Epithelial cell of prostate (primary cell): ENCODE measurements around the gene MAN1B1.
"Not testable (repeated sequence)": the region's sequence is repeated elsewhere in the genome, so short reads cannot be mapped to it uniquely, and the experiment has no call there.

Experiments used
- DNase-seq: peaks from one replicate; pipeline ENCODE4 v3.0.0-alpha.2; 2011; ENCODE audit warnings: low read depth, low spot score
- H3K27ac ChIP-seq: fragments of 450-650 bp; 2 replicates; pipeline ENCODE4 v1.5.1; 2017; ENCODE audit warnings: mild to moderate bottlenecking

The MAN1B1 gene

DNA sequence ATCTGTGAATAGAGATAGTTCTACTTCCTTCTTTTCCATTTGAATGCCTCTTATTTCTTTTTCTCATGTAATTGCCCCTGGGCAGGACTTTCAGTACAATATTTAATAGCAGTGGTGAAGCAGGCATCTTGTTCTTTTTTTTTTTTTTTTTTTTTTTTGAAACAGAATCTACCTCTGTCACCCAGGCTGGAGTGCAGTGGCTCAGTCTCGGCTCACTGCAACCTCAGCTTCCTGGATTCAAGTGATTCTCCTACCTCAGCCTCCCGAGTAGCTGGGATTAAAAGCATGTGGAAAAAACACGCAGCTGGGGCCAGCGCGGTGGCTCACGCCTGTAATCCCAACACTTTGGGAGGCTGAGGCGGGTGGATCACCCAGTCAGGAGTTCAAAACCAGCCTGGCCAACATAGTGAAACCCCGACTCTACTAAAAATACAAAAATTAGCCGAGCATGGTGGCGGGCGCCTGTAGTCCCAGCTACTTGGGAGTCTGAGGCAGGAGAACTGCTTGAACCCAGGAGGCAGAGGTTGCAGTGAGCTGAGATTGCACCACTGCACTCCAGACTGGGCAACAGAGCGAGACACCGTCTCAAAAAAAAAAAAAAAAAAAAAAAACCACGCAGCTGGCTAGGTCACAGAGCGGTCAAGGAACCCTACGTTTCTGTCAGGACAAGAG is 36.1 kb downstream of the MAN1B1 start:
- not testable (repeated sequence) for H3K27ac ChIP-seq

GRCh38 chr9:137123468-137123837 is 36.7 kb downstream of the MAN1B1 start:
- no peak for DNase-seq
- no peak overlapping the region for H3K27ac ChIP-seq

More for the DNA sequence above, 36.1 kb downstream of the MAN1B1 start:
- not testable (repeated sequence) for DNase-seq

DNA sequence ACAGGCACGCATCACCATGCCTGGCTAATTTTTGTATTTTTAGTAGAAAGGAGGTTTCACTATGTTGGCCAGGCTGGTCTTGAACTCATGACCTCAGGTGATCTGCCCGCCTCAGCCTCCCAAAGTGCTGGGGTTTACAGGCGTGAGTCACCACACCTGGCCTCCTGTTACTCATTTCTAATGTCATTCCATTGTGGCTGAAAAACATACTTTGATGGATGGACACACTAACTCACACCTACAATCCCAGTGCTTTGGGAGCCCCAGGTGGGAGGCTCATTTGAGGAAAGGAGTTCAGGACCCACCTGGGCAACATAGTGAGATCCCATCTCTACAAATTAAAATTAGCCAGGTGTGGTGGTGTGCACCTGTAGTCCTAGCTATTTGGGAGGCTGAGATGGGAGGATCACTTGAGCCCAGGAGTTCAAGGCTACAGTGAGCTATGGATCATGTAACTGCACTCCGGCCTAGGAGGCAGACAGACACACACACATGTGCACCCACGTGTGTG is 37.2 kb downstream of the MAN1B1 start:
- DNase-seq, H3K27ac ChIP-seq: not testable (repeated sequence)

- DNase-seq = no peak
- no peak overlapping the region for H3K27ac ChIP-seq
These were observed 40.0 kb downstream of the MAN1B1 start for GRCh38 chr9:137126786-137127185.

- H3K27ac ChIP-seq = no peak overlapping the region
- DNase-seq = no peak
These were observed 40.7 kb downstream of the MAN1B1 start for GRCh38 chr9:137127301-137128157.

DNA sequence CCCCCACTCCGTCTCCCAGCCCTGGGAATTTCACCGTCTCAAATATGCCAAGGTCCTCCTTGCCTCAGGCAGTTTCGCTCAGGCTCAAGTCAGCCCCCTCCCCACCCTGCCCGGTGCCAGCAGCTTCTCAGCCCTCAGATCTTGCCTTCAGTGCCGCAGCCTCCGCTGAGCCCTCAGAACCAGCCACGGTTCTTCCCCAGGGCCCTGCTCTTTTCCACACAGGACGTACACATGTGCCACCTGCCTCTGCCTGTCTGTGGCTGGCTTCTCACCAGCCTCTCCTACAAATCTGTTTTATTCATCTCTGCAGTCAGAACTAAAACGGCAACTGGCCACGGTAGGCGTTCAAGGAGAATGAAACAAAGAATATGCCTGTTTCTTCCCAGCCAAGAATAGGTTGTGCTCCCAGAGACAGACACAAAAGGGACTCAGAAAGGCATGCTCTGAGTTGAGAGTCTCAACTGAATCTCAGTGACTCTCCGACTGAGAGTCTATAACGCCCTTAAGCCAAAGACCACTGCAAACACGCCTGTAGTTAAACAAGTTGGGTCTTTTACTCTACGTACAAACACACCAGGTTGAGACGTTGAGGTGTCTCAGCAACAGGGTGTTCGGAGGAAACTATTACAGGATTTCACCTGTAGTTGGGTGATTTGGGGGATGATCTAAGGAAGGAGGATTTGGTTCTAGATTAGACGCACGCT is 41.5 kb downstream of the MAN1B1 start:
- H3K27ac ChIP-seq = peak overlapping the region; percentile 52
- DNase-seq = no peak

DNA sequence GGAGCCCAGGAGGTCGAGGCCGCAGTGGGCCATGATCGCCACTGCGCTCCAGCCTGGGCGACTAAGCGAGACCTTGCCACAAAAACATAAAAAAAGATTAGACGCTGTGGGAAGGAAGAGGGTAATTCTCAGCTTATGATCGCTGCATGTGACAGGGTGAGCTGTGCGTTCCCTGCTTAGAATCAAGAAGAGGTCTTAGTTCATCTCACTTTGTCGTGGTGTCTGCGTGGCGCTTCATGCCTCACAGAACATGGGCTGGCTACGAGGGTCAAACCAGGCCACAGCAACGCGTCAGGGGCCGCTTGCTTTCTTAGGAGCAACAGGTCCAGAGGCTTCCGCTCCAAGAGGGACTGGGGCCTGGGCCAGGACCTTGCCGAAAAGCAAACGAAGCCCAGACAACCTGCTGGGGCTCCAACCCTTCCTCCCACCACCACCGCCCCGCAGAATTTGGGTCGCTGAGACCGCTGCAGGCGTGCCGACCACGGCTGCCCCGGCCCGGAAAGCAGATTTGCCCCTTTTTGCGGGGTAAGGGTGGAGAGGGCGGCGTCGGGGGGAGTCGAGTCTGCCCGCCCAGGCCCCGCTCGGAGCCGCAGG is 42.2 kb downstream of the MAN1B1 start:
- peak overlapping the region; percentile 52 for H3K27ac ChIP-seq
- DNase-seq = no peak

GRCh38 chr9:137129456-137130175 is 42.8 kb downstream of the MAN1B1 start:
- DNase-seq = peak; percentile 82
- H3K27ac ChIP-seq = peak overlapping the region; percentile 52

GRCh38 chr9:137130176-137130755 is 43.5 kb downstream of the MAN1B1 start:
- H3K27ac ChIP-seq = peak overlapping the region; percentile 52
- DNase-seq = no peak

- H3K27ac ChIP-seq = no peak overlapping the region
- DNase-seq = no peak
These were observed 47.4 kb downstream of the MAN1B1 start for GRCh38 chr9:137134191-137134590.

DNA sequence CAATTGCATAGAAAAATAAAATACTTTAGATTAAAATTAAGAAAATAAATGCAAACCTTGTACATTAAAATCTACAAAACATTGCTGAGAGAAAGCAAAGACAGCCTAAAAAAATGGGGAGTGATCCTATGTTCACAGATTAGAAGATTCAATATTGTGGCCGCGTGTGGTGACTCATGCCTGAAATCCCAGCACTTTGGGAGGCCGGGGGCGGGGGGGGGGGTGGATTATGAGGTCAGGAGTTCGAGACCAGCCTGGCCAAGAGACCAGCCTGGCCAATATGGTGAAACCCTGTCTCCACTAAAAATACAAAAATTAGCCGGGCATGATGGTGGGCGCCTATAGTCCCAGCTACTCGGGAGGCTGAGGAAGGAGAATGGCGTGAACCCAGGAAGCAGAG is 48.4 kb downstream of the MAN1B1 start:
- not testable (repeated sequence) for DNase-seq

GRCh38 chr9:137136261-137136880 is 49.6 kb downstream of the MAN1B1 start:
- no peak for DNase-seq

More for the DNA sequence above, 48.4 kb downstream of the MAN1B1 start:
- H3K27ac ChIP-seq = not testable (repeated sequence)

GRCh38 chr9:137136881-137137607 is 50.3 kb downstream of the MAN1B1 start:
- no peak overlapping the region for H3K27ac ChIP-seq
- DNase-seq = no peak

More at GRCh38 chr9:137136261-137136880, 49.6 kb downstream of the MAN1B1 start:
- H3K27ac ChIP-seq = no peak overlapping the region

GRCh38 chr9:137138058-137138721 is 51.4 kb downstream of the MAN1B1 start:
- DNase-seq = no peak
- no peak overlapping the region for H3K27ac ChIP-seq

DNA sequence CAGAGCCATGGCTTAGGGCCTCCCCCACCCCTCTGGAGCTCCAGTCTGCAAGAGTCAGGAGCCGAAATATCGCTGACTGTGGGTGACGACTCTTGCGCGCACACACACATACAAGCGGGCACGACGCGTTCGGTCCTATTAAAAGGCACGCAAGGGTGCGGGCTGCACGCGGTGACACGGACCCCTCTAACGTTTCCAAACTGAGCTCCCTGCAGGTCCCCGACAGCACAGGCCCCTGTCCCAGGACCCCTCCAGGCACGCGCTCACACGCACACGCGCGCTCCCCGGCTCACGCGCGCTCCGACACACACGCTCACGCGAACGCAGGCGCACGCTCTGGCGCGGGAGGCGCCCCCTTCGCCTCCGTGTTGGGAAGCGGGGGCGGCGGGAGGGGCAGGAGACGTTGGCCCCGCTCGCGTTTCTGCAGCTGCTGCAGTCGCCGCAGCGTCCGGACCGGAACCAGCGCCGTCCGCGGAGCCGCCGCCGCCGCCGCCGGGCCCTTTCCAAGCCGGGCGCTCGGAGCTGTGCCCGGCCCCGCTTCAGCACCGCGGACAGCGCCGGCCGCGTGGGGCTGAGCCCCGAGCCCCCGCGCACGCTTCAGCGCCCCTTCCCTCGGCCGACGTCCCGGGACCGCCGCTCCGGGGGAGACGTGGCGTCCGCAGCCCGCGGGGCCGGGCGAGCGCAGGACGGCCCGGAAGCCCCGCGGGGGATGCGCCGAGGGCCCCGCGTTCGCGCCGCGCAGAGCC is 52.1 kb downstream of the MAN1B1 start, which contains the start of gene GRIN1:
TSS of gene GRIN1 (plus strand) at position 433 of the 746 bp plus-strand sequence. CDS start 333 bp downstream, outside the sequence.
- no peak within 1 kb of the TSS for H3K27ac ChIP-seq
- DNase-seq = no peak

- DNase-seq = no peak
- no peak overlapping the region for H3K27ac ChIP-seq
These were observed 52.8 kb downstream of the MAN1B1 start for GRCh38 chr9:137139468-137140150.
